Stimulated activated CD4-positive, alpha-beta T cell treated with anti-CD3 and anti-CD28 coated beads, TNF-alpha, amount 100 ng/mL, for 1 hour (primary cell): ENCODE measurements around the gene GARRE1.
"Not testable (repeated sequence)": the region's sequence is repeated elsewhere in the genome, so short reads cannot be mapped to it uniquely, and the experiment has no call there.

ENCODE experiments used
- DNase-seq, 3 donors: peaks; one replicate each; pipeline ENCODE4 v3.0.0-alpha.2; 2020; ENCODE audit warnings: low read depth in 3 of 3, low spot score in 1 of 3

Gene GARRE1

DNA sequence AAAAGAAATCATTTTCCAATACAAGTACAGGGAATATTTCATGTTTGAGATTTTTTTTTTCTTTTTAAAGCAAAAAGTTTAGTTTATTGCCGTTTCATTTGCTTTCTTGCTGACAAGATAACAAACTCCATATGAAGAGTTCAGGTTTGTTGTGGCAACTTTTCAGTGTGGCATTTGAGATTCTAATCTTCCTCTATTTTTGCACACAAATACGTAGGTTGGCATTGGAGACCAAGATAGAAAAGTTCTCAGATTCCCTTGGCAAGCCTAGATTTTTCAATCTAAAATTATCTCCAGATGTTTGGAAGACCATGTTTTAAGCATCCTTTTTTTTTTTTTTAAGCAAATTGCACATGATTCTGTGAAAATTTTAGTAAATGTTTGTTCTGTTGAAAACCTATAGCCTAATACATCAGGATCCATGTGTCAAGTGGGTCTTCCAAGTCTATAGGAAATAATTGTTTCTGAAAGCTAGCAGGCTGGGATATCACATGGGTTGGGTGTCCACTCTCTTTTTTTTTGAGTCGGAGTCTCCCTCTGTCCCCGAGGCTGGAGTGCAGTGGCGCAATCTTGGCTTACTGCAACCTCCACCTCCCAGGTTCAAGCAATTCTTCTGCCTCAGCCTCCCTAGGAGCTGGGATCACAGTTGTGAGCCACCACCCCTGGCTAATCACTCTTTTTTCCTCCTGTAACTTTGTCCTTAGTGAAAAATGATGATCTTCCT lies 2.6 kb downstream of the GARRE1 start:
- DNase-seq, result no peak

DNA sequence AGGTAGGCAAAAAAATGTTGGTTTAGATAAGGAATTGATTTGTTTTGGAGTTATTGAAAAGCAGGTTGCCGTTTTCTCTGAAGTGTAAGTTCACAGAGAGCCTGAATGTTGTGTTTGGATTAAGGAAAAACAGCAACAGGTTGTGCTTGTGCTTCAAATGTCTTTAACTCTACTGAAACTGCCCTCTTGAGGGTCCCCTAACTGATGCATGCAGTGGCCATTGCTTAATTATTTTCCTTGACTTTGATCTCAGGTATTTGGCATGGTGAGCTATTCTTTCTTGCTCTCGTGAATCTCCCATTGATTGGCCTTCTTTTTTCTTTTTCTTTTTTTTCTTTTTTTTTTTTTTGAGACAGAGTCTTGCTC lies 3.2 kb downstream of the GARRE1 start:
- DNase-seq, result no peak

DNA sequence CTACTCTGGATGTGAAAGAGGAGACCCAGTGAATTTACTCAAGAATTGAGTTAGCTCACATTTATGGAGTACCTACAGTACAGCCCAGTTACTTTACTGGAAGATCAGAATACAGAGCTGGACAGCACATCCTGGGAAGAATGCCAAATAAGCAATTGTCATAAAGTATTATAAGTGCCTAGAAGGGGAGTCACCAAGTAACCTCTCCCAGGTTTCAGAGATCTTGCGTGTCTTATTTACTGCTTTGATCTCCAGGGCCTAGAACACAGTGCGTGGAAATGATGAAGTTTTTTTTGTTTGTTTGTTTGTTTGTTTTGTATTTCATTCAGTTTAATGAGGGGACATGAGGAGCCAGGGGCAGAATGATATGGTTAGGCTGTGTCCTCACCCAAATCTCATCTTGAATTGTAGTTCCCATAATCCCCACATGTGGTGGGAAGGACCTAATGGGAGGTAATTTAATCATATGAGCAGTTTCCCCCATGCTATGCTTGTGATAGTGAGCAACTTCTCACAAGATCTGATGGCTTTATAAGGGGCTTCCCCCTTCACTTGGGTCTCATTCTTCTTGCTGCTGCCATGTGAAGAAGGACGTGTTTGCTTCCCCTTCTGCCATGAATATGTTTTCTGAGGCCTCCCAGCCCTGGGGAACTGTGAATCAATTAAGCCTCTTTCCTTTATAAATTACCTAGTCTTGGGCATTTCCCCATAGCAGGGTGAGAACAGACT lies 5.2 kb downstream of the GARRE1 start:
- DNase-seq, result no peak

DNA sequence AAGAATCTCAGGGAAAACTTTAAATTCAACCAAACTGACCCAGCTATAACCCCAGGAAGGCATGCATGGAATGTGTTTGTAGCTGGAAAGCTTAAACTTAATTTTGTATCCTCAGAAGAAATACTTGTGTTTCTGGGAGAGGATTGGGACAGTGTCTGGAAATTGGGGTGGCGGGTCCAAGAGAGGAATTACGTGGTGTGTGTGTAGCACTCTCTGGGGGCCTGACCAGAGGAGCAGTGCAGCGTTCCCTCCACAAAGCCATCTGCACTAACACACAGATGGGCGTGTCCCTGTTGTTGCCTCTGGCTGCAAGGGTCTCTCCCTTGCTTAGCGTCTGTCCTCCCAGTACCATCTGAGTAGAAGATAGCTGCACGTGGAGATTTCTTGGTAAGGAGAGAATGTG lies 6.4 kb downstream of the GARRE1 start:
- no peak for DNase-seq

DNA sequence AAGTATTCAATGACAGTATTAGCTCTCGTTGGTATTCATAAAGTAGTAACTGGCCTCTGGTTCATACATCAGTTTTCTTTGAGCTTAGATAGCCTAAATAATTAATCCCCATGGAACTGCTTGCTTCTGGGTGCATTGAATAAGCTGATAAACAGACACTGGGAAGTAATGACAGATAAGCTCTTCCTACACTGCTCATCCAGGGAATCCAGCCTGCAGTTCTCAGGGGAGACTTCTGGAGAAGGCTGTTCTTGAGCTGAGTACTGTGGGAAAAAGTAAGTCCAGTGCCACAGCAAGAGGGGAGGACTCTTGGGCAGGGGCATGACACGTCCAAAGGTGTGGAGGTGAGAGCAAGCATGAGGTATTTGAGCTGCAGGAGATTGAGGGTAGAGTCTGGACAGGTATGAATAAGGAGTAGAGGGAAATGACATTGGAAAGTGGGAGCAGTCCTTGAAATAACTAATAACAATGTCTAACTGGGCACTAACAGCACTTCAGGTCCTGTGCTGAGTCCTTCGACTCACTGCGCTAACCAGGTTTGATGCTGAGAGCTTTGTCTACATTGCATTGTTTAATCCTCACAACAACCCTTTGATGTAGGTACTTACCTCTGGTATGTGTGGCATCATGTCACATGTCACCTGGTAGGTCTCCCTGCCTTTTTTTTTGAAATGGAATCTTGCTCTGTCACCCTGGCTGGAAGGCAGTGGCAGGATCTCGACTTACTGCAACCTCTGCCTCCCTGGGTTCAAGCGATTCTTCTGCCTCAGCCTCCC lies 7.2 kb downstream of the GARRE1 start:
- DNase-seq, result no peak

DNA sequence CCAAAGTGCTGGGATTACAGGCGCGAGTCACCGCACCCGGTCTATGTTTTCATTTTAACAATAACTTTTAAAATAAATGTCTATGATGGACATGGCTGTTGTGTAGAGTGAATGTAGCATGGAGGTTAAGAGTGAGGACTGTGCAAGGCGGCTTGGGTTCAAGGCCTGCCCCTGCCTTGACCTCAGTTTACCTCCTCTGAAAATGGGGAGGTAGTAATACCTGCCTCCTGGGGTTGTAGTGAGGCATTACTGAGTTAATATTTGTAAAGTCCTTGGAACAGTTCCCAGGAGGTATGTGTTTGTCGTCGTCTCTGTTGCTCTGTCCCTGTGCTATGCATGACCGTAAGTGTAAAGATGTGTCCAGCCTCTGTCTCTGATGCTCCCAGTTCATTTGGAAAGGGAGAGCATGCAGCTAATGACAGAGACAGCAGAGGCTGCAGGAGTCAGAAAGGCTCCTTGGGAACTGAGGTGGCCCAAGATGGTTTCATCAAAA lies 9.4 kb downstream of the GARRE1 start:
- no peak for DNase-seq

DNA sequence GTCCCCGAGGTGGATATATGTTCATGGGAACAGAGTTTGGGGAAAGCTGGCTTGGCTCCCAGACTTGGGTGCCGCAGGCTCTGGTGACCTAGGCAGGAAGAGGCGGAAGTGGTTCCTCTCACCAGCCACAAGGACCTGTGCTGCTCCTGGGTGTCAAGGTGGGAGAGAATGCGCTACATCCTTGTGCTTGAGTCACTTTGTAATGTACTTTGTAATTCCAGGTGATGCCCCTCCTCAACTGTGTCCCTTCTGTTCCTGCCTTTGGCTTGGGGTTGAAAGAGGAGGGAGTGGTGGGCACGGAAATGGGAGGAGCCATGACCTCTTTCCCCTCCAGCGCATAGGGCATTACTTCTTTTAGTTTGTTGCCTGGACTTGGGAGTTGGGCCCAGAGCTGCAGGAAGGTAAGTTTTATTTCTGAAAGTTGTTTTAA lies 10.9 kb downstream of the GARRE1 start:
- DNase-seq, result no peak

DNA sequence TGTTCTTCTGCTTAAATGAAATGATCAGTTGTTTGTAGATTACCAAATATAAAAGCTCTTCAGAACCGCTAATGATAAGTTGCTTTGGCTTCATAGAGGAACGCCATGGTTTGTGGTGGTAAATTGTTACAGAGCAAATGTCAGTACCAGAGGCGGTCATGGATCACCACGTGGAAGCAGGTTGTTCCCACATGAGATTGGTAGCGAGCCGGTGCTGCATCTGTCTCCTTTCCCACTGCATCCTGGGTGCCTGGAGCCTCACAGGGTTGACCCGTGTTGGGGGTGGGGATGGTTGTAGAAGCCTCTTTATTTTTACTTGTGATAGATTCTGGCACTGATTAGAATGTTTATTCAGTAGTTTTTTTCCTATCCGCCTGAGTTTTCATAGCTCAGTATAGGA lies 14.7 kb downstream of the GARRE1 start:
- DNase-seq, result no peak

DNA sequence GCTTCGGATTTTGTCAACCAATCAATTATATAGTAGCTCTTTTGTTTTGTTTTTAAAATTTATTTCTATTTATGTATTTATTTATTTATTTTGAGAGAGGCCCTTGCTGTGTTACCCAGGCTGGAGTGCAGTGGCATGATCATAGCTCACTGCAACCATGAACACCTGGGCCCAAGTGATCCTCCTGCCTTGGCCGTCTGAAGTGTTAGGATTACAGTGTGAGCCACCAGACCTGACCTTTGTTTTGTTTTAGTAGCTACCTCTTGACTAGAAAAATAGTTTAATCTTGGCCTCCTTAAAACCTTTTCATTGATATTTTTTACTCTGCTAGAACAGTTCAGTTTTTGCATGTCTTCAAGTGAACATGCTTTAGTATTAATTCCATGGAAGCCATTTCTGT lies 15.1 kb downstream of the GARRE1 start:
- no peak for DNase-seq

DNA sequence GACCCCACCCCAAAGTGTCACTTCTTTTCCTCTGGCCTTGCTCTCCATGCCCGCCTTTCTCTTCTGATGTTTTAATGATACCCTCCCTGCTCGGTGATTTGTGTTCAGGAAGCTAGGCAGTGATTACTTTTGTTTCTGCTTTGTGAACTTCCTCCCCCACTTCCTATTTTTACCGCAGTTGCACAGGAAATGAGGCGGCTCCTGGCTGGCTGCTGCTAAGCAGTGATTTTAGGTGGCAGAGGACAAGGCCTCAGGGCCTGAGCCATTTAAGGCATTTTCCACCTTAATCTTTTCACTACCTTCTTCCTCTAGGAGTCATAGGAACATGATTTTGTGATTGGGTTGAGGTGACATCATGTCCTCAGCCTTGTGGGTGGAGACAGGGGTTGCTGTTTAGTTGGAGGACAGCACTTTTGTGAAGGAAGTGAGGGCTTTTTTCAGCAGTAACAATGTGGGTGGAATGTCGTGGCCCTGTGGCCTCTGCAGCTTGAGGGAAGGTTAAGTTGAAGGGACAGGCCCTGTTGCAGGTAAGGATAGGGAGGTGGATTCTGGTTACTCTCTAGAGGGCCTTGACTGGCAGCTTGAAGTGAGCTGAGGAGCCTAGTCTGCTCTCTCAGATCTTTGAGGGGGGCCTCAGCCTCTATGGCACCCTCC lies 15.7 kb downstream of the GARRE1 start:
- peak; percentile 22 to 46 (median 43) for DNase-seq

DNA sequence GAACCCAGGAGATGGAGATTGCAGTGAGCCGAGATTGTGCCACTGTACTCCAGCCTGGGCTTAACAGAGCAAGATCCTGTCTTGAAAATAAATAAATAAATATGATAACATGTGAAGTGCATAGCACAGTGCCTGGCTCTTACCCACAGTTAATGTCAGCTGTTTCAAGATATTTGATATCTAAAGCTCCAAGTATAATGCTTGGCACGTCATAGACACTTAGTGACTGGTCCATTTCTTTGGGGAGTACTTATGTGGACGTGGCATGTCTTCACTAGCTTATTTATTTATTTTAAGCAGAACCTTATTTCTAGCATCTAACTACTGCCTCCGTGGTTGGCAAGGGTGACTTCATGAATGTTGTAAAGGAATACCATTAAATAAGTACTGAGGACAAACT lies 18.8 kb downstream of the GARRE1 start:
- no peak for DNase-seq

DNA sequence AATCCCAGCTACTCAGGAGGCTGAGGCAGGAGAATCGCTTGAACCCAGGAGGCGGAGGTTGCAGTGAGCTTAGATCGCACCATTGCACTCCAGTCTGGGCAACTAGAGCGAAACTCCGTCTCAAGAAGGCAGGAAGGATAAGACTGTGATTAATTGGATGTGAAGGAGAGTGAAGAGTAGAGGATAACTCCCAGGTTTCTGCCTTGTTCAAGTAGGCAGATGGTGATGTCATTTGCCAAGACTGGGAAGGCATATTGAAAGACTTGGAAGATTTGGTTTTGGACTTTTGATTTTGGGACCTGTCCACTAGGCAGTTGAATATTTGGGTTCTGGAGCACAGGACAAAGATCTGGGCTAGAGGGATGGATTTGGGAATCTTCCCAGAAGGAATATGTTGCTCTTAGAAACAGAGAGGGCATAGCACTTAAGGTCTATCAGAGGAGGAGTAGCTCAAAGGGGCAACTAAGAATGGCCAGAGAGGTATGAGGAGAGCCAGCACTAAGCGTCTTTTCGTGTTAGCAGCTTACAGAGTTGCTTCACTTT lies 20.0 kb downstream of the GARRE1 start:
- DNase-seq, result no peak

DNA sequence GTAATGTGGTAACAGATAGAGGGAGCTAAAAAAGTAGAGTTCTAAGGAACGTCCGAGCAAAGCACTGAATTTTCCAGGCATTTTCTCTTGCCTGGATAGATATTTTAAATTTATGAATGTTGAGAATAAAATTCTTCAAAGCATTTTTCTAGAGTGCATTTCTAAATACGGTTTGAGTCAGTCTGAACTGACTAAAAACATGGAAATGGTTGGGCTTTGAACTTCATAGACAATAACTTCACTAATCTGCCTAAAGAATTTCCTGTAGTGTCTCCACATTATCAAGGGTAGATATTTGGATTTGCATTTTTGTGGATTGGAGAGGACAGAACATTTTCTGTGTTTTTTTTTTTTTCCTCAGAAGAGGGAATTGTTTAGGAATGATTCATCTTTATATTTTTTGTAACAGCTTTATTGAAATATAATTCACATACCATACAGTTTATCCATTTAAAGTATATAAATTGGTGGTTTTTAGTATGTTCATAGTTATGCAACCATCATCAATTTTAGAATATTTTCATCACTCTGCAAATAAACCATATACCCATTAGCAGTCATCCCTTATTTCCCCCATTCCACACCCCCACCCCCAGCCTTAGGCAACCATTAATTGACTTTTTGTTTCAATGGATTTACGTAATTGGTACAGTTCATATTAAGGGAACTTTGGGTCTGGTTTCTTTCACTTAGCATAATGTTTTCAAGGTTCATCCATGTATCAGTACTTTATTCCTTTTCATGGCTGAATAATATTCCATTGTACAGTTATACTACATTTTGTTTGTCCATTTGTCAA lies 20.7 kb downstream of the GARRE1 start:
- no peak for DNase-seq

DNA sequence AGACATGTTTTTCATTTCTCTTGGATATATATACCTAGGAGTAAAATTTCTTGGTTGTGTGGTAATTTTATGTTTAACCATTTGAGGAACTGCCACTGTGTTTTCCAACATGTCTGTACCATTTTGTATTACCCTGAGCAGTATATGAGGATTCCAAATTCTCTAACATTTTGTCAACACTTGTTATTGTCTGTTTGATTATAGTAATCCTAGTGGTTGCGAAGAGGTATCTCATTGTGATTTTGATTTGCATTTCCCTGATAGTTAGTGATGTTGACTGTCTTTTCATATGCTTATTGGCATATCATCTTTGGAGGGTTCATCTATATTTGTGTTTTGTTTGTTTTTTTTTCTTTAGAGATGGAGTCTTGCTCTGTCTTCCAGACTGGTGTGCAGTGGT lies 21.4 kb downstream of the GARRE1 start:
- no peak for DNase-seq

DNA sequence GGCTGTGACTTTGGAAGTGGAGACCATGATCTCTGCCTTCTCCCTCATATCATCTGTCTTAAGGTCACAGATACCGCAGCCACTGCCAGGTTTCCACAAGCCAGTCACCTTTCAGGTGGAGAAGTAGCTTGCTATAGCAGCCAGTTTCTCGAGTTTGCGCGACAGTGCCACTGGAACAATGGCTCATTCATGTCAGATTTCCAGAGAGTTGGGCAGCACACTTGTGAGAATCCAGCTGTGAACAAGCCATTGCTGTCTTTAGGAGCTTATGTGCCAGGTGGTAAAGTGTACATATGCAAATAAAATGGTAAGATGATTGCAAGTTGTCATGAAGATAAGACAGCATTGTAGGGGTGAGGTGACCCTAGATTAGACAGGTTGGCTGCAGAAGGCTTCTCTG lies 22.3 kb downstream of the GARRE1 start:
- DNase-seq, result no peak

DNA sequence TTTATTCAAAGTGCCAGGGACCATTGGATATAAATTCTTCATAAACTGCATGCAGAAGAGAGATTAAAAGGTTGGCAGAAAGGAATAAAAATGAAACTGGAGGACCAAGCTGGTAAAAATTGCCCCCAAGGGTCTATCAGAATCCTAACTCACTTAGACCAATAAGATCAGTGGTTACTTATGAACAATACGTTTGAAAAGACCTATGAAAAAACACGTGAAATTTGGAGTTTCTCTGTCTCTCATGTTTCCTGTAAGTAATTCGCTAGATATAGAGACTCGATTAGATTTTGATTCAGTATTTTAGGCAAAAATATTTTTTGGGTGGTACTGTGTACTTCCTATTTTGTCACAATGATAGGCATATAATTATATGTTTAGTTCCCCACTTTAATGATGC lies 22.9 kb downstream of the GARRE1 start:
- DNase-seq, result no peak

DNA sequence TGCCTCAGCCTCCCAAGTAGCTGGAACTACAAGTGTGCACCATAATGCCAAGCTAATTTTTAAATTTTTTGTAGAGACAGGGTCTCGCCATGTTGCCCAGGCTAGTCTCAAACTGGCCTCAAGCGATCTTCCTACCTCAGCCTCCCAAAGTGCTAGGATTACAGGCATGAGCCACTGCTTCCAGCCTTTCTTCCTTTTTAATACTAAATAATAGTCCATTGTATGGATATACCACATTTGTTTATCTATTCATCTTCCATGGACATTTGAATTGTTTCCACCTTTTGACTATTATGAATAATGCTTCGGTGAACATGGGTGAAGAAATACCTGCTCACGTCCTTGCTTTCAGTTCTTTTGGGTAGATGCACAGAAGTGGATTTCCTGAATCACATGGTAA lies 24.4 kb downstream of the GARRE1 start:
- DNase-seq, result no peak

DNA sequence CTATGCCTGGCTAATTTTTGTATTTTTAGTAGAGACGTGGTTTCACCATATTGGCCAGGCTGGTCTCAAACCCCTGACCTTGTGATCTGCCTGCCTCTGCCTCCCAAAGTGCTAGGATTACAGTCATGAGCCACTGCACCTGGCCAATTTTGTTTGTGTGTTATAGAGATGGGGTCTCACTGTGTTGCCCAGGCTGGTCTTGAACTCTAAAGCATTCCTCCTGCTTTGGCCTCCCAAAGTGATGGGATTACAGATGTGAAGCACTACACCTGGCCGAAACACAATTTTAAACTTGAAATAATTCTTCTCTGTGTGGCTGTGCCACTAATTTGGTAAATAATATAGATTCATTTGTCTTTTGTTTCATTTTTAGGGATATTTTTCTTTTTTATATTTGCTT lies 27.1 kb downstream of the GARRE1 start:
- DNase-seq, result not testable (repeated sequence)

DNA sequence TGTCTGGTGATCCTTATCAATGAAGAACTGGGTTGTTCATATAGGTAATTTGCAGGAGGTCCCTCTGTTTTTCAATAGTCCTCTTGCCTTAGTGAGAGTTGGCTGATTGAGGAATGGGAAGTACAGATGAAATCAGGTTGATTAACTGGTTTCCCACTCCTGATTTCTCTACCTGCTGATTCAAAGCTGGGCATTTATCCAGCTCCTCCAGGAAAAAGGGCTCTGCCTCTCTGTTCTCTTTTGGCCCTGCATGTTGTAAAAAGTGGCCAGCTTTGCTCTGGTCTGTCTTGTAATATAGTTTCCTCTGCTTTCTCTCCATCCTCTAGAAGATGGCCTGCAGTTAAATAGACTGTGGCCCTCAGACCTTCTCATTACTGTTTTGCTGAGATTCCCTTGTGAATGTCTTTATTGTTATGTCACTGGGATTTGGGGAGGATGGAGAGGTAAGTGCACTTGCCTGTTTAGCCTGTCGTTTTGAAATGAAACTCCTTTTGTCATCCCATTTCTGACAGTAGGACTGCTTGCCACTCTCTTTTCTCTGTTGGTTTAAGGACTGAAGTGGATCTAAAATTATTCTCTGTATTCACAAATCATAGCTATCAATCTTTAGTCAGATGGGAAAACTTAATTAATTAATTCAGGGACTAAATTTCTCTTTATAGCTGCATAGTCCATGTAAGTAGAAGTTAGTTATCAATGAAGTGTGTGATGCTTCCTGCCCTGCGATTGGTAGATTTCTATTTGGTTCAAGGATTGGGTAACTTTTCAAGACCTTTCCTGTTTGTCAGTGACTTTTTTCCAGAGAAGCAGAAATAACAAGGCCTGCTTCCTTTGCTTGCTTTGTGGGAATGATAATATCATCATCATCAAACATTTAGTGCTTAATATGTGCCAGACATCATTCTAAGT lies 28.5 kb downstream of the GARRE1 start:
- no peak for DNase-seq
